RWPE2 (cell line): Measurements from ENCODE around the gene MROH8.

ENCODE experiments used
- ATAC-seq: fragments of 200-7000 bp; cut with Tn5 transposase; 3 replicates; pipeline ENCODE4 v1.9.1; 2021; ENCODE audit warnings: low read depth
- DNase-seq: peaks from one replicate; pipeline ENCODE4 v3.0.0-alpha.2; 2020; ENCODE audit warnings: low spot score
- H3K27ac ChIP-seq: fragments of 450-650 bp; 2 replicates; pipeline ENCODE4 v1.5.1; 2017; ENCODE audit warnings: mild to moderate bottlenecking; ENCODE audit not compliant: poor library complexity, severe bottlenecking
- H3K27me3 ChIP-seq: fragments of 250-450 bp; sonication (Bioruptor Pico); 2 replicates; pipeline ENCODE4 v1.5.1; 2021; ENCODE audit warnings: mild to moderate bottlenecking, moderate library complexity; ENCODE audit not compliant: insufficient read depth, poor library complexity, severe bottlenecking
- H3K36me3 ChIP-seq: fragments of 250-450 bp; sonication (Bioruptor Pico); 2 replicates; pipeline ENCODE4 v1.5.1; 2020; ENCODE audit warnings: low read depth, mild to moderate bottlenecking, moderate library complexity
- H3K4me1 ChIP-seq: fragments of 250-450 bp; sonication (Bioruptor Pico); 2 replicates; pipeline ENCODE4 v1.5.1; 2021; ENCODE audit warnings: mild to moderate bottlenecking, moderate library complexity; ENCODE audit not compliant: insufficient read depth, poor library complexity, severe bottlenecking
- H3K4me3 ChIP-seq: fragments of 250-450 bp; sonication (Bioruptor Pico); 2 replicates; pipeline ENCODE4 v1.5.1; 2021; ENCODE audit warnings: mild to moderate bottlenecking, moderate library complexity; ENCODE audit not compliant: severe bottlenecking
- H3K9me3 ChIP-seq: fragments of 250-450 bp; sonication (Bioruptor Pico); 2 replicates; pipeline ENCODE4 v1.5.1; 2021; ENCODE audit warnings: mild to moderate bottlenecking, moderate library complexity; ENCODE audit not compliant: severe bottlenecking
- CTCF ChIP-seq: fragments of 450-650 bp; IDR thresholded peaks from one replicate; pipeline ENCODE4 v1.5.1; 2017; ENCODE audit warnings: mild to moderate bottlenecking, moderate library complexity; ENCODE audit not compliant: poor library complexity, severe bottlenecking

MROH8 gene

DNA sequence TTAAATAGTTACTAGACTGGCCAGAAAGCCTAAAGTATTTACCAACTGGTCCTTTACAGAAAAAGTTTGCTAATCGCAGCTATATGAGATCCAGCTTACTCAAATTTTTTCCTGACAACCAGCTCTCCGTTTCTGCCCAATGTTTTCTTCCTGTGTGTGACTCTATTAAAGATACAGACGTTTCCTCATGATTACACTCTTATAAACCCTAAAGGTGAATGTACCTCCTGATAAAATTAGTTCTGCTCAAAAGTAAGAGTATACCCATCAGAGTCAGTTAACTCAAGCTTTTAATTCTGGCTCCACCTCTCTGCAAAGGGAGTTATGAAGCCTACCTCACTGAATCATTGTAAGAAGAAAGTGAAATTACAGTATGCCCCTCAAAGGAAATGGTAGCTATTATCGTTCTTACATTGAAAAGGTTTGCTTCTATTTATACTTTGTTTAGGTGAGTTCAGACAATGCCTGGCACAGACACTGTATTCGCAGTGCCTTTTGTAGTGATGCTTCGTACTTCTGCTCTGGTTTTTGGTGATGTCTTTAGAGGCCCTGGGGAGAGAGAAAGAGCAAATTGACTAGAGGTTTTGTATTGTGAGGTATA lies 10.2 kb upstream of the MROH8 start:
- no peak overlapping the region for H3K4me3 ChIP-seq
- peaks cover 91% of the 10 kb centered on the region for H3K36me3 ChIP-seq
- H3K27ac ChIP-seq, result no peak overlapping the region
- no peak for DNase-seq
- no peaks in the 10 kb centered on the region for H3K27me3 ChIP-seq
- no peaks in the 10 kb centered on the region for H3K9me3 ChIP-seq
- TF ChIP-seq CTCF, result no peak
- no peak for ATAC-seq
- no peaks in the 10 kb centered on the region for H3K4me1 ChIP-seq

DNA sequence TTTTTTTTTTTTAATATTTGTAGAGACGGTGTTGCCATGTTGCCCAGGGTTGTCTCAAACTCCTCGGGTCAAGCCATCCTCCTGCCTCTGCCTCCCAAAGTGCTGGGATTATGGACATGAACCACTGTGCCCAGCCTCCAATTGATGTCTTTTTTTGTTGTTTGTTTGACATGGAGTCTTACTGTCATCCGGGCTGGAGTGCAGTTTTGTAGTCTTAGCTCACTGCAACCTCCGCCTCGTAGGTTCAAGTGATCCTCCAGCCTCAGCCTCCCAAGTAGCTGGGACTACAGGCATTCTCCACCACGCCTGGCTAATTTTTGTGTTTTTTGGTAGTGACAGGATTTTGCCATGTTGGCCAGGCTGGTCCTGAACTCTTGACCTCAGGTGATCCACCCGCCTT lies 9.4 kb upstream of the MROH8 start:
- no peak overlapping the region for H3K27ac ChIP-seq
- H3K4me1 ChIP-seq, result no peaks in the 10 kb centered on the region
- no peaks in the 10 kb centered on the region for H3K9me3 ChIP-seq
- peaks cover 95% of the 10 kb centered on the region for H3K36me3 ChIP-seq
- no peak for TF ChIP-seq CTCF
- ATAC-seq (no peak), DNase-seq (no peak)
- H3K4me3 ChIP-seq, result no peak overlapping the region
- H3K27me3 ChIP-seq, result no peaks in the 10 kb centered on the region

DNA sequence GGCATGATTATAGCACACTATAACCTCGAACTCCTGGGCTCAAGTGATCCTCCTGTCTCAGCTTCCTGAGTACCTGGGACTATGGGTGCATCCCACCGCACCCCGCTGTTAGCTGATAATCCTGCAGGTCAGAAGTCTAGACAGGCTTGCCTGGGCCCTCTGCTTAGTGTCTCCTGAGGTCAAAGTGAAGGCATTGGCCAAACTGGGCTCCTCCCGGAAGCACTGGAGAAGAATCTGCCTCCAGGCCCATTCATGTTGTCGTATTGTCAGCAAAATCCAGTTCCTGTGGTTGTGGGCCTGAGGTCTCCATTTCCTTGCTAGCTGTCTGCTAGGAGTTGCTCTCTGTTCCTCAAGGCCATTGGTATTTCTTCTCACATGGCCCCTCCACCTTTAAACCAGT lies 6.3 kb upstream of the MROH8 start:
- TF ChIP-seq CTCF, result no peak
- no peaks in the 10 kb centered on the region for H3K27me3 ChIP-seq
- no peak overlapping the region for H3K4me3 ChIP-seq
- peaks cover 1% of the 10 kb centered on the region for H3K4me1 ChIP-seq
- DNase-seq (no peak), ATAC-seq (no peak)
- H3K27ac ChIP-seq, result no peak overlapping the region
- peaks cover 95% of the 10 kb centered on the region for H3K36me3 ChIP-seq
- no peaks in the 10 kb centered on the region for H3K9me3 ChIP-seq

DNA sequence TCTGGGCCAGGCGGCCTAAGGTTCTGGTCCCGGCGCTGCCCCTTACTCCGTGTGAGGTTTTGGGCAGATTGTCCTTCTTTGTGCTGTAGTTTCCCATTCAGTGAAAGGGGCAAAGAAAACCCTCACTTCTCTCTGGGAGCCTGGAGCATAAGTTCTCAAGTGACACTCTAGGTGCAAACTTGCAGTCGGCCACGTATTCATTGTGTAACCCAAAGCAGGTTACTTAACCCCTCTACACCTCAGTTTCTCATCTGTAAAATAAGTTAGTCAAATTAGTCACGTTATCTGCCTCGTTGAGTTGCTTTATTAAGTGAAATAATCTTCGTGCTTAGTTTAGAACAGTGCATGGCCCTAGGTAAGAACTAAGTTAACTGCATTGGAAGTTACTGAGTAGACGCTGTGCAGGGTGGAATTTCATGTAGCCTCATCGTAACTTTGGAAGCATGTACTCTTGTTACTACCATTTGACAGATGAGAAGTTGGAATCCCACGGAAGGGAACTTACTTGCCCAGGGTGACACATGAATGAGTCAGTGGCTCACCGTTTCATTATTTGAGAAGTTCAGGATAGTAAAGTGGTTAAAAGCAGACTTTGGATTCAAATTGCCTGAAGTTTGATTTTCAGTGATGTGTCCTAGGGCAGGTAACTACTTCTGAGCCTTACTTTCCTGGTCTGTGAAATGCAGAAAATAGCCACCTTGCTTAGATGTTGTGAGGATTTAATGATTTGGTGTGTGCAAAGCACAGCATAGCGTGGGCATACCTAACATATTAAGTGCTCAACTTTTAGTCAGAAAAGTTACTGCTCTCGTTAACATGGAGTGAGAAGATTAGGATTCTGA lies 556 bp upstream of the MROH8 start:
- peaks cover 13% of the 10 kb centered on the region for H3K4me1 ChIP-seq
- TF ChIP-seq CTCF, result no peak
- H3K4me3 ChIP-seq, result peak overlapping the region; percentile 88
- DNase-seq, result no peak
- H3K9me3 ChIP-seq, result no peaks in the 10 kb centered on the region
- H3K27ac ChIP-seq, result peak overlapping the region; percentile 88
- no peaks in the 10 kb centered on the region for H3K27me3 ChIP-seq
- peak; percentile 22 for ATAC-seq
- H3K36me3 ChIP-seq, result peaks cover 41% of the 10 kb centered on the region

DNA sequence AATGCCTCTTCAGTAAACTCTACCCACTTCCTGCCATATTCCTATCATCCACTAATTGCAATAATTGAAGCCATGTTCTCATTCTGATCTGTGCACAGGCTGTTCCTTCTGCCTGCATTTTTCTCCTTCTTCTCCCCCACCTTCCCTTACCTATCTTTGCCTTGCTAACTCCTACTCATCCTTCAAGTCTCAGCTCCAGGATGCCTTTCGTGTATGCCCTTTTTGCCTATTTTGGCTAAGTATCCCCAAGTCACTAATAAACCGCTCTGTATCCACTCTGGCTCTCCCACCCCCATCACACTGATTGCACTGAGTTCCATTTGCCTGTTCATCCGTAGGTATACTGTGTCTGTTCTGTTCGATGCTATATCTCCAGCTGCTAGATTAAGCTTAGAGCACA lies 6.5 kb downstream of the MROH8 start:
- ATAC-seq, result no peak
- H3K27me3 ChIP-seq, result no peaks in the 10 kb centered on the region
- no peaks in the 10 kb centered on the region for H3K9me3 ChIP-seq
- H3K36me3 ChIP-seq, result no peaks in the 10 kb centered on the region
- no peak overlapping the region for H3K4me3 ChIP-seq
- H3K27ac ChIP-seq, result no peak overlapping the region
- TF ChIP-seq CTCF, result no peak
- peaks cover 4% of the 10 kb centered on the region for H3K4me1 ChIP-seq
- no peak for DNase-seq
